Neural cell (in vitro differentiated cells): ENCODE measurements around the gene NDUFAF2. TPM values are rescaled to one million over a fixed set of nuclear protein-coding genes. Genes with fewer than 3 reads are reported as not detected.

Source experiments
- H2AFZ ChIP-seq: fragments of 200-600, 300-800 bp; sonication (generic), shearing (Covaris generic); 2 replicates; pipeline ENCODE4 v1.6.0; 2014; ENCODE audit warnings: low read depth, mild to moderate bottlenecking, antibody characterized with exemption, low read length, moderate library complexity
- H3F3A ChIP-seq: fragments of 200-600 bp; shearing (Covaris generic); 2 replicates; pipeline ENCODE4 v1.6.1; 2016; ENCODE audit warnings: mild to moderate bottlenecking, moderate library complexity, mixed read lengths, antibody characterized with exemption, low read length; ENCODE audit not compliant: insufficient read depth, poor library complexity, severe bottlenecking
- H3K27ac ChIP-seq: fragments of 200-600, 300-800 bp; sonication (generic), shearing (Covaris generic); 2 replicates; pipeline ENCODE4 v1.5.1; 2014; ENCODE audit warnings: mild to moderate bottlenecking, low read length, moderate library complexity
- H3K27me3 ChIP-seq: fragments of 300-800, 200-600 bp; sonication (generic), shearing (Covaris generic); 2 replicates; pipeline ENCODE4 v1.6.0; 2014; ENCODE audit warnings: mild to moderate bottlenecking, low read depth, low read length, moderate library complexity; ENCODE audit not compliant: insufficient read depth
- H3K36me3 ChIP-seq: fragments of 300-800, 200-600 bp; sonication (generic), shearing (Covaris generic); 2 replicates; pipeline ENCODE4 v1.5.1; 2014; ENCODE audit warnings: mild to moderate bottlenecking, antibody characterized with exemption, low read length, moderate library complexity; ENCODE audit not compliant: insufficient read depth
- H3K4me2 ChIP-seq: fragments of 300-800, 200-600 bp; sonication (generic), shearing (Covaris generic); 2 replicates; pipeline ENCODE4 v1.6.0; 2014; ENCODE audit warnings: mild to moderate bottlenecking, low read length
- H3K4me3 ChIP-seq: fragments of 300-800, 200-600 bp; sonication (generic), shearing (Covaris generic); 2 replicates; pipeline ENCODE4 v1.5.1; 2014; ENCODE audit warnings: mild to moderate bottlenecking, low read length, moderate library complexity
- H3K79me2 ChIP-seq: fragments of 200-600 bp; shearing (Covaris generic); replicated peaks from 2 replicates; pipeline ENCODE4 v1.6.0; 2014; ENCODE audit warnings: mild to moderate bottlenecking, low read length, moderate library complexity; ENCODE audit not compliant: insufficient read depth
- H3K9ac ChIP-seq: fragments of 300-800, 200-600 bp; sonication (generic), shearing (Covaris generic); 2 replicates; pipeline ENCODE4 v1.6.1; 2016; ENCODE audit warnings: mild to moderate bottlenecking, low read length, mixed read lengths
- H3K9me2 ChIP-seq: fragments of 200-600 bp; shearing (Covaris generic); 2 replicates; pipeline ENCODE4 v1.6.1; 2016; ENCODE audit warnings: mild to moderate bottlenecking, low read length, mixed read lengths; ENCODE audit not compliant: insufficient read depth
- H3K9me3 ChIP-seq: fragments of 200-600, 300-800 bp; sonication (generic), shearing (Covaris generic); 2 replicates; pipeline ENCODE4 v1.6.1; 2016; ENCODE audit warnings: mild to moderate bottlenecking, mixed run types, low read length, moderate library complexity, mixed read lengths
- H4K20me1 ChIP-seq: fragments of 200-600 bp; shearing (Covaris generic); 2 replicates; pipeline ENCODE4 v1.6.1; 2016; ENCODE audit warnings: mild to moderate bottlenecking, mixed run types; ENCODE audit not compliant: insufficient read depth
- CTCF ChIP-seq: fragments of 450-650 bp; IDR thresholded peaks from 2 replicates; pipeline ENCODE4 v1.5.1; 2014; ENCODE audit warnings: antibody characterized with exemption, mild to moderate bottlenecking, moderate library complexity; ENCODE audit not compliant: poor library complexity, severe bottlenecking
- EP300 ChIP-seq: fragments of 450-650 bp; conservative IDR thresholded peaks from 2 replicates; pipeline ENCODE4 v1.6.1; 2014; ENCODE audit warnings: antibody characterized with exemption, mild to moderate bottlenecking, moderate library complexity; ENCODE audit not compliant: poor library complexity, severe bottlenecking
- EZH2 ChIP-seq: fragments of 200-600, 300-800 bp; shearing (Covaris generic), sonication (generic); IDR thresholded peaks from 2 replicates; pipeline ENCODE4 v1.6.1; 2014; ENCODE audit warnings: antibody characterized with exemption, low read length, borderline replicate concordance, mild to moderate bottlenecking; ENCODE audit not compliant: insufficient read depth, poor library complexity, severe bottlenecking
- MXI1 ChIP-seq: fragments of 450-650 bp; conservative IDR thresholded peaks from 2 replicates; pipeline ENCODE4 v1.6.1; 2014; ENCODE audit warnings: antibody characterized with exemption, mild to moderate bottlenecking; ENCODE audit not compliant: poor library complexity, severe bottlenecking
- POLR2AphosphoS5 ChIP-seq: IDR thresholded peaks from 2 replicates; pipeline ENCODE4 v1.6.1; 2012
- RAD21 ChIP-seq: fragments of 450-650 bp; conservative IDR thresholded peaks from 2 replicates; pipeline ENCODE4 v1.6.1; 2014; ENCODE audit warnings: antibody characterized with exemption, mild to moderate bottlenecking, moderate library complexity
- REST ChIP-seq: IDR thresholded peaks from 2 replicates; pipeline ENCODE4 v1.6.1; 2012; ENCODE audit warnings: borderline replicate concordance
- SMC3 ChIP-seq: fragments of 450-650 bp; conservative IDR thresholded peaks from 2 replicates; pipeline ENCODE4 v1.6.1; 2014; ENCODE audit warnings: antibody characterized with exemption, mild to moderate bottlenecking, moderate library complexity; ENCODE audit not compliant: poor library complexity
- TAF1 ChIP-seq: IDR thresholded peaks from 2 replicates; pipeline ENCODE4 v1.6.1; 2012; ENCODE audit warnings: low read depth
- polyA plus RNA-seq: library from polyadenylated mRNA; depleted of rRNA; stranded (reverse); fragments of >200 nt; gene quantifications from 2 replicates; pipeline ENCODE4 v1.2.3, GENCODE V29; 2014

The NDUFAF2 gene
- polyA plus RNA-seq, 1 donor from 2014 or later: 53.6 TPM

- Histone ChIP-seq H3K36me3 (no peaks in the 10 kb centered on the region), H3K9me2 (no peaks in the 10 kb centered on the region), H3K4me2 (no peak overlapping the region), H3K27me3 (no peaks in the 10 kb centered on the region), H3K9me3 (no peaks in the 10 kb centered on the region), H3K27ac (no peak overlapping the region), H3K9ac (no peak overlapping the region), H4K20me1 (no peaks in the 10 kb centered on the region), H2AFZ (no peak overlapping the region), H3K4me3 (no peak overlapping the region), H3K79me2 (no peaks in the 10 kb centered on the region), H3F3A (no peaks in the 10 kb centered on the region)
- TF ChIP-seq SMC3 (no peak), MXI1 (no peak), CTCF (no peak)
These were observed 196.8 kb downstream of the NDUFAF2 start for GRCh38 chr5:61141801-61142200.

- Histone ChIP-seq H3K4me2 (no peak overlapping the region), H3K27ac (no peak overlapping the region), H3F3A (no peaks in the 10 kb centered on the region), H3K9me3 (no peaks in the 10 kb centered on the region), H3K36me3 (no peaks in the 10 kb centered on the region), H3K9me2 (no peaks in the 10 kb centered on the region), H3K9ac (no peak overlapping the region), H4K20me1 (no peaks in the 10 kb centered on the region), H2AFZ (no peak overlapping the region), H3K4me3 (no peak overlapping the region), H3K79me2 (no peaks in the 10 kb centered on the region), H3K27me3 (no peaks in the 10 kb centered on the region)
- TF ChIP-seq RAD21 (no peak), TAF1 (no peak), SMC3 (no peak), EP300 (no peak), POLR2AphosphoS5 (no peak), REST (no peak), MXI1 (no peak), CTCF (no peak), EZH2 (no peak)
These were observed 197.4 kb downstream of the NDUFAF2 start for GRCh38 chr5:61142391-61142790.
